HG03442 (cell line): Measurements from ENCODE around the gene LBX1.

Experiments
- ATAC-seq: cut with Tn5 transposase; IDR thresholded peaks from one replicate; pipeline ENCODE4 v1.9.1; 2021; ENCODE audit warnings: mild to moderate bottlenecking, moderate library complexity; ENCODE audit not compliant: unreplicated experiment

LBX1 gene

DNA sequence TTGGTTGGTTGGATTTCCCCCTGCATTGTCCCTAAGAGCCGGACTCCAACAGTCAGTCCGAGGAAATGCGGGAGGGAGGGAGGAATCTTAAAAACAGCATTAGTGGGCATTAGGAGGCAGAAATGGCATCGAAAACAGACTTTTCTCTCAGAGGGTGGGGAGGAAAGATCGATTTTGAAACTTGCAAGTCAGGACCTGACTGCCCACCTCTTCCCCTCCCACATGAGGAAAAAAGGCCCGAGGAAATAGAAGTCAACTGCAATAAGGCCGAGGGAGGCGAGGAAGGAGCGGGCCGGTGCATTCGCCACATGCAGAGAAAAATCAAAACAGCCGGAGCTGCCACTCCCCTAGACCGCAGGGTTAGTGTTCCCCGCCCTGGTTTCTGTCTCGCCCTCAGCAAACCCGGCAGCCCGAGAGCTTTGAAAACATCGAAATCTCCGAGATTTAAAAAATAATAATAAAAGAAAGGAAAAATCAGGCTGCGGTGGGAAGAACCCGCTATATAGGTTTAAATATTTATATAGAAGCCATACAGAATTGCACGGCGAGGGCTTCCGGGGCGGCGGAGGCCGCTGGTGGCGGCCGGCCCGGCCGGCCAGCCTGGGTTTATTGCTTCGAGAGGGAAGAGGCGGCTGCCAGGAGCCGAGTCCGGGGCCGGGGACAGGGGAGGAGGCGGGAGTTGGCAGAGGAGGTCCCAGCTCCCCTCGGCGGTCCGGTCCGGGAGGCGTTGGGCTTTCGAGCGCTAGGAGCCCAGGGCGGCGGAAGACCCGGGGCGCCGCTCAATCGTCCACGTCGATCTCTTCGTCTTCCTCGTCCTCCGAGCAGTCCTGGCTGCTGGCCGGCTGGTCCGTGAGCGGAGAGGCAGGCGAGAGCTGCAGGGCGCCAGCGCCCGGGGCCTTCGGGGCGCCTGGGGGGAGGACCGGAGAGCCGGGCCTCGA, 2.5 kb downstream of the LBX1 start:
- no peak for ATAC-seq

DNA sequence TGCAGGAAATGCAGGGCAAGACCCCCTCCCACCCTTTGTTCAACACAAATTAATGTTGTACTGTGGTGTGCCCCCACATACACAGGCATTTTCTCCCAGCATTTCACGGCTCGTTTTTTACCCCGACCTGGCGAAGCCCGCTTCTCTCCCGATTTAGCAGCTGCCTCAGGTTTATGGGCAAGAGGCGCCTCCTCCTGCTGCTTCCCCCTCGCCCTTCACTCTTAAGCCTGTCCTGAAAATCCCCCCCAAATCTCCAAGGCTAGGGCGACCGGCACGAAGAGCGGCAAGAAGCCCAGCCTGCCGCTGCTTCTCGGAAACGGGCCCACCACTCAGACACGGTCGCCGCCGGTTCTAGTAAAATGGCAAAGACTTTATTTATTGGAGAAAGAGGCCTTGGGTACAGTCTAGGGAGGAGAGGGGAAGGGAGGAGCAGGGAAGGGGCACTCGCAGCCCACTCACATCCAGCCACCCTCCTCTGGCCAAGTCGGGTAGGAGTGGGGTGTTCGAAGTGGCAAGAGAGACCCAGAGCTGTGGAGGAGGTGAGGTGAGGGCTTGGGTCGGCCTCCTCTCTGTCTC, 3.3 kb downstream of the LBX1 start:
- no peak for ATAC-seq

- ATAC-seq = no peak
These were observed 4.1 kb downstream of the LBX1 start for GRCh38 chr10:101224910-101225823.

GRCh38 chr10:101224060-101224909, 5.0 kb downstream of the LBX1 start:
- no peak for ATAC-seq

GRCh38 chr10:101223274-101224059, 5.8 kb downstream of the LBX1 start:
- ATAC-seq = no peak

DNA sequence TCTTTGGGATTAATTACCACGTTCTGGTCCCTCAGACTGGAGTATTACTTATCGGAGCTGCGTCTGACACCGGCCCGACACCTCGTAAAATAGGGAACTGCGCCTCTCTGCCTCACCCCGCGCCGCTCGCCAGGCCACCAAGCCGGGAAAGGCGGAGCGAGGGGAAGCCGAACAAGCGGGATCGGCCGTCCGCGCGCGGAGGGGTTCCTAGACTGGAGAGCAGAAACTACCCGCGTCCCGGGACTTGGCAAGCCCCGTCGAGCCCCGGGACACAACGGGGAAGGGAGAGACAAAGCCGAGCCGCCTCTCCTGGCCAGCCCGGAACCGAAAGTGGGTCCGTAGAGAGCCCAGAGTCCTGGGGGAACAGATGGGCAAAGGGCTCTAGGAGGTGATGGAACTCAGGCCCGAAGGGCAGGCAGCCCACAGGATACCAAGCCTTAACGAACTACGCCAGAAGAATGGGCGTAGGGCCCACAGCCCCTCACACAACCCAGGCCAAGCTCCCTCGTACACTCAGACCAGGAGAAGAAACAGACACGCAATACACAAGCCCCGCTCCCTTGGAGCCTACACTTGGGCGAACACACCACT, 6.5 kb downstream of the LBX1 start:
- no peak for ATAC-seq

- no peak for ATAC-seq
These were observed 7.2 kb downstream of the LBX1 start for GRCh38 chr10:101221963-101222531.

DNA sequence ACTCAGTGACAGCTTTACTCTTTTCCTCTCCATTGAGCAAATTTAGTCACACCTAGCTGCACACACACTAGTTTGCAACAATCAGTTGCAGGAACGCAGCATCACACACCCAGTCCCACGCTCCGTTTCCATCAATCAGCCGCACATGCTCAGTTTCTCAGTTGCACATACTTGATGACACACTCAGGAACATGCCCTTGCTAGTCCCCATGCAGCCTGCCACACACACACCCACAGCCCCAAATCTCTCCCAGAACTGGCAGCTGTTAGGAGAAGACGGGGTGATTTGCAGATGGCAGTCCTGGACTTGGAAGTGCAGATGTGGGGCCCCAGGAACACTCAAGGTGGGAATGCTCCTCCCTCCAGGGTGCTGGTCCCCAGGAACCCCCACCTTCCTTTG, 7.7 kb downstream of the LBX1 start:
- ATAC-seq = no peak

- ATAC-seq = no peak
These were observed 9.3 kb downstream of the LBX1 start for GRCh38 chr10:101219946-101220451.

DNA sequence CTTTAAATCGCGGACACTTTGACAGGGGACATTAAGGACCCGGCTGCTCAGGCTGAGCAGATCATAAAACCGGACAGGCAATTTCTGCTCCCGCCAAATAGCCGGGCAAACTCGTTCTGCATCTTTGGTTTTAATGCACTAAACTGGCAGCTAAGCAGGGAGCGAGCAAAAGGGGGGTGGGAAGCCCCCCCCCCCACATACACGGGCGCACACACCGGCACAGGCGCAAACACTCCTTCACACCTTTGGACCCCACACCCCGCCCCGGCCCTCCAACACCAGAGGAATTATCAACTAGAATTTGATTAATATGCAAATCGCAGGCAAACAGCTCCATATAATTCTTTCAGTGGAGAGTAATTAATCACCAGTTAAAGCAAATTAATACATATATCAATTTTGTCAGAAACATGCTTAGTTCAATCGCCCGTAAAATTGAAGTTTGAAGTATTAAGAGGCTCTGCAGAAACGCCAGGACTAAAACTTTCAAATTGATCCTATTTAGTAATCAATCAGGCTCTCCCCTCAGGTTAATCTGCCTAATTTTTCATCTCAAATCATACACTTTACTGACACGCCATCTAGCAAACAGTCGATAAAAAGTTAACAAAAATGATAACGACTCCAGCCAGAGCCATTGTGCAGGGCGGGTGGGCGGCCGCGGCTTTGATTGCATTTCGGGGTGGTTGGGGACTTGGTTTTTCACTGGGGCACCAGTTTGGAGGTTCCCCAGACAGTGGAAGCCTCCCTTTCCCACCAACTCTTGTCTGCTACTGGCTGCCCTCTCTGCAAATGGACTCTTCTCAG, 9.9 kb downstream of the LBX1 start:
- ATAC-seq = no peak

DNA sequence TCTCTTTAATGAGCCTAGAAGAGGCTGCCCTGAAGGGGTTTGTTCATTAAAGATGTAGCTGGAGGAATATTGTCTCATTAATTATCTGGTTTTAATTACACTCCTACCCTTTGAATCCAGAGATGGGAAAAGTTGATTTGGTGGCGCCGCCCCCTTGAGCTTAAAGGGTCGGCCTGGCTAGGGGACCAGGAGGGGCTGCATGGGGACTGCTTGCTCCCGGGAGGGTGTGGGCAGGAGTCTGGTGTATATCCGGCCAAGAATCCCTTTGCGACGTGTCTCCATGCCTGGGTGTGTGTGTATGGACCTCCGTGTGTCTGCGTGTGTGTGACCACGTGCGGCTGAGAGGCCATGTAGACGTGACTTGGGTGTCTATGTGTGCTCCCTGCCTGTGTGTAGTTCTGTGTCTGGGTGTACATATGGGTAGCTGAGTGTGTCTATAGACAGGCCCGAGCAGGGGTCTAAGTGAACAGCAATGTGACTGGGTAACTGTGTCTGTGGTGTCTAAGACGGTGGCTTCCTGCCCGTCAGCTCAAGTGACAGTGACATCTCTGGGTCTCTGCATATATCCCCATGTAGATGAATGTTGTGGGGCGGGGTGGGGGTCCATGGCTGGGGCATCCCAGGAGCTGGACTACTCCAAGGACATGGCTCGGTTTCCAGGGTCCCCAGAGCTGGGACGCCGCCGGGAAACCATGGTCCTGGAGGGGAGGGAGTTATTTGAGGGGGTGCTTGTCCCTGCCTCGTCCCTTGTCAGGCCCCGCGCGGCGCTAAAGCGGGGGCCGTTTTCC, 10.7 kb downstream of the LBX1 start:
- ATAC-seq = no peak

DNA sequence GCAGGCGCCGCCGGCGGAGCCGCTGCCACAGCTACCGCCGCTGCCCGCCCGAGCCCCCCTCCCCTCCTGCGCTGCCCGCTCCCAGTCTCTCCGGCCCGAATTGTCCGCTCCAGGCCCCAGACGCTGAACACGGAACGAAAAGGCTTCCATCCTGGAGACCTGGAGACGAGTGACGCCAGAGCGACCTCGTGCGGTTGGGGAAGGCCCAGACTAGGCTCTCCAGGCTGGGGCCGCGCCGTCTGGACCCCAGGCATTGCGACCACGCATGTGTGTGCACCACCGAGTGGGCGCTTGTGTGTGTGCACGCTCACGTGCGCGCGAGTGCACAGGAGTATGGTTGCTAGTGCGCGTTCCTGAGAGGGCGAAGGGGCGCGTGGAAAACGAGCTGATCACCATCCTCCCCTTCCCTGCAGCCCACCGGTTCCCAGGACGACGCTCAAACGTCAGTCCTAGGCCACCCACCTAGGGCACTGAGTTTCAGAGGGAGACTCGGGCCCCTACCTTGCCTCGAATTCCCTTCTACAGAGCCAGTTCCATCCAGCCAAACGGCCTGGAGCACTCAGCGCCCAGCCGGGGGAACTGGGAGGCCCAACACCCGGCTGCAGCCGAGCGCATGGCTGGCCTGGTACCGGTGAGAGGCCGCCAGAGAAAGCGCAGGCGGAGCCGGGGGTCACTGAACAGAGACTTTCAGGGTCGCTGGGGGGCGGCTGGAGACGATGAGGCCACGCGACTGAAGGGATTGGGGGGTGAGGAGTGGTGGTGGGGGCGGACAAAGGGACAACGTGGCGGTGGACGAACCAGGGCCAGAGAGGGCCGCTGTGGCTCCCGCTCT, 11.6 kb downstream of the LBX1 start:
- ATAC-seq = no peak

DNA sequence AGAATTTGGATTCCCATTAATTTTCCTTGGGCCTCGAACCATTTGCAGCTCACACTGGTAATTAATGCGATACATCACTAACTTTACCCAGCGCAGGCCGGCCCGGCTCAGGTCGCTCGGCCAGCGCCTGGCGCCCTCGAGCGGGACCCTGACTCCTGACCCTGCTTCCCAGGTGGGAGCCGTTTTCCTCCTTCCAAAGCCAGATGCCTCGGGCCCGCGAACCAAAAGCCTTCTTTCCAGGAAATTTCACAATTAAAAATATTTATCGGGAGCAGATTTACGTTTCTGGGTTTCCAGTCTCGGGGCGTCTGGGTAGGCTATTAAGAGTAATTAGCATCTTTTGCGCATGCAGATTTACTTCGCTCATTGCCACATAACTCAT, 12.2 kb downstream of the LBX1 start:
- no peak for ATAC-seq

DNA sequence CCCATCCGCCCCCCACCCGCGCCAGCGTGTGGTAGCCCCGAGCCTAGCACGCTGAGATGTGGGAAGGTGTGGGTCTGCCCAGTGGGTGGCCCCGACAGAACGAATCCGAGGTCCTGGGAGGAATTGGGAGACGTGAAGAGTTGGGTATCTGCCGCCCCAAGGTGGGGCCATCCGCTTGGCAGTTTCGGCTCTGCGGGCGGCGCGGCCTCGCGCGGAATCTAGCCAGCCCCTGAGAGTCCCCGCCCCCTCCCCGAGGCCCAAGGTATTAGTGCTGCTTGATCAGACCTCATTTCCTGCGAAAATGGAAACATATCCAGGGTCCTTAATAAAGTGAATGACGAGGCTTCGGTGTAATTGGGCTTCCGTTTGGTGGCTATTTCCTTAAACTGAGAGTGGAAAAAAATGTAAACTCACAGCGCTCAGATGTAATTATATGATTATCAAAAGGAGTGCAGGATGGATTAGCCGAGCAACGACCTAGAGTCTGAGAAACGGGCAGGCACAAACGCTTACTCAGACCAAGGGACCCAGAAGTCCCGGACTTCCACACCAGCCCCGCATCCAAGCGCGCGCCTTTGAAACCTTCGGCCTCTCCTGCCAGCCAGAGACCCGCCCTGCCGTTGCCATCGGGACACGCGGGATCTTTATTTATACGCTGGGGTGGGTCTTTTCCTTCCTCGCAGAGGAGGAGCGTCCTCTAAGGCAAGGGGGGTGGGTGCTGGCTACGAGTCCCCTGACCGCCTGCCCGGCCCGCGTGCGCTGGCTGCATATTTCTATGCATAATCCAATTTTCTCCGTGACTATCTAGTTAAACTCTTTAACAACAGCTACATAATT, 12.8 kb downstream of the LBX1 start:
- ATAC-seq = no peak

- ATAC-seq = no peak
These were observed 13.7 kb downstream of the LBX1 start for GRCh38 chr10:101215397-101216206.
